ENCODE results near the gene VPS41.

DNA sequence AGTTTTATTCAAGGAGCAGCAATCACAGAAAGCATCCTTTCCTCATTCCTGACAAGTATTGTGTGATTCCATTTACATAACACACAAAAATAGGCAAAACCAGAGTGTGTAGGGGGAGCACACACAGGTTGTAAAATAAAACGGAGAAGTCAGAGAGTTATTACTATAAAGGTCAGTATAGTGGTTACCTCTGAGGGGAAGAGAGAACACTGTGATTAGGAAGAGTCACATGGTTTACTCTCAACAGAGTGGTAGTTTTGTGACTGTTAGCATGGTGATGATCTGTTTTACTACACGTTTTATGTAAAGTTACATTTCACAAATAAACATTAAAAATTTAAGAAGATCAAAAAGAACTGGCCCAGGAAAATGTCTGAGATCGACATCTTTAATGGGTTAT lies 74.6 kb downstream of the VPS41 start:
- TF ChIP-seq CTCF (IDR thresholded peaks at IDR 0.05) (no peak), POLR2A (IDR thresholded peaks at IDR 0.05) (no peak)
